ENCODE data around the gene MGAT5B. TPM values are rescaled to one million over a fixed set of nuclear protein-coding genes. Genes with fewer than 3 reads are reported as not detected.

The MGAT5B gene
- total RNA-seq, 1 donor from 2014 or later: 6.2 TPM

DNA sequence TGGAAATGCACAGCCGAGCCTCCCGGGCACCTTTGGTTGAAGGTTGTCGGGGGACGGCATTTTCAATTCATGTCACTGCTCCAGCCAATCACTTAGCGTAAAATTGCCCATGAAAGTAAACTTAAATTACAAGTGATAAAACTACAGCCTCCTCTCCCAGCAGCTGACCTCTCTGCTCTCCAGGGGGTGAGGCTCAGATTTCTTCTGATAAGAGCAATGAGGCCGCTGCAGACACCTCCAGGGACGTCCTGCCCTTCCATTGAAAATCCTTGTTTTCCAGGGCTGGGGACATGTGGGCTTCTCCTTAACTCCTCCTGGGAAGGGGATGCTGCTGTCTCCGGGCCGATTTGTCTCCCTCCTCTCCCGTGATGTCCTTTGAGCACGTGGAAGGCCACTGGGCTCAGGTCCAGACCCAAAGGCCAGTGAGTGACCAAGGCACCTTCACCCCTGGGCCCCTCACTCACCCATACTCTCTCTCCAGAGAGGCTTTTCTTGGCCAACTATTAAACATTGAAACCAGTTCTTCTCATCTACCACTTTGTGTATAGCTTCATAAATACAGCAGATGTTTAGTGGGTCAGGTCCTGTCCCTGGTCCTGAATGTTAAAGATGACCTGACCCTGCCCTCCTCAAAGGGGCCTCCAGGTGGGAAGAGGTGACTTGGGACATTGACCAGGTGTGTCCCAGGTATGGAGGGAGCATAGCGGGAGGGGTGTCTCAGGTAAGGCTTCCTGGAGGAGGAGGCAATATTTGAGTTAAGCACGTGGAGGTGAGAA is 52.3 kb downstream of the MGAT5B start:
- no peak for DNase-seq (ENCODE audit: low spot score)
- Mint-ChIP-seq H3K4me3 (ENCODE audit: unreplicated experiment) (no peak overlapping the region), H3K4me1 (ENCODE audit: unreplicated experiment) (peaks cover 11% of the 10 kb centered on the region), H3K9me3 (ENCODE audit: unreplicated experiment) (no peaks in the 10 kb centered on the region), H3K27me3 (ENCODE audit: unreplicated experiment) (peaks cover 4% of the 10 kb centered on the region), H3K36me3 (ENCODE audit: low read depth, unreplicated experiment) (no peaks in the 10 kb centered on the region), H3K27ac (ENCODE audit: unreplicated experiment) (no peak overlapping the region)
- TF ChIP-seq, protein P1, sequence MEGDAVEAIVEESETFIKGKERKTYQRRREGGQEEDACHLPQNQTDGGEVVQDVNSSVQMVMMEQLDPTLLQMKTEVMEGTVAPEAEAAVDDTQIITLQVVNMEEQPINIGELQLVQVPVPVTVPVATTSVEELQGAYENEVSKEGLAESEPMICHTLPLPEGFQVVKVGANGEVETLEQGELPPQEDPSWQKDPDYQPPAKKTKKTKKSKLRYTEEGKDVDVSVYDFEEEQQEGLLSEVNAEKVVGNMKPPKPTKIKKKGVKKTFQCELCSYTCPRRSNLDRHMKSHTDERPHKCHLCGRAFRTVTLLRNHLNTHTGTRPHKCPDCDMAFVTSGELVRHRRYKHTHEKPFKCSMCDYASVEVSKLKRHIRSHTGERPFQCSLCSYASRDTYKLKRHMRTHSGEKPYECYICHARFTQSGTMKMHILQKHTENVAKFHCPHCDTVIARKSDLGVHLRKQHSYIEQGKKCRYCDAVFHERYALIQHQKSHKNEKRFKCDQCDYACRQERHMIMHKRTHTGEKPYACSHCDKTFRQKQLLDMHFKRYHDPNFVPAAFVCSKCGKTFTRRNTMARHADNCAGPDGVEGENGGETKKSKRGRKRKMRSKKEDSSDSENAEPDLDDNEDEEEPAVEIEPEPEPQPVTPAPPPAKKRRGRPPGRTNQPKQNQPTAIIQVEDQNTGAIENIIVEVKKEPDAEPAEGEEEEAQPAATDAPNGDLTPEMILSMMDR (IDR thresholded peaks at IDR 0.05; ENCODE audit: unreplicated experiment): no peak

DNA sequence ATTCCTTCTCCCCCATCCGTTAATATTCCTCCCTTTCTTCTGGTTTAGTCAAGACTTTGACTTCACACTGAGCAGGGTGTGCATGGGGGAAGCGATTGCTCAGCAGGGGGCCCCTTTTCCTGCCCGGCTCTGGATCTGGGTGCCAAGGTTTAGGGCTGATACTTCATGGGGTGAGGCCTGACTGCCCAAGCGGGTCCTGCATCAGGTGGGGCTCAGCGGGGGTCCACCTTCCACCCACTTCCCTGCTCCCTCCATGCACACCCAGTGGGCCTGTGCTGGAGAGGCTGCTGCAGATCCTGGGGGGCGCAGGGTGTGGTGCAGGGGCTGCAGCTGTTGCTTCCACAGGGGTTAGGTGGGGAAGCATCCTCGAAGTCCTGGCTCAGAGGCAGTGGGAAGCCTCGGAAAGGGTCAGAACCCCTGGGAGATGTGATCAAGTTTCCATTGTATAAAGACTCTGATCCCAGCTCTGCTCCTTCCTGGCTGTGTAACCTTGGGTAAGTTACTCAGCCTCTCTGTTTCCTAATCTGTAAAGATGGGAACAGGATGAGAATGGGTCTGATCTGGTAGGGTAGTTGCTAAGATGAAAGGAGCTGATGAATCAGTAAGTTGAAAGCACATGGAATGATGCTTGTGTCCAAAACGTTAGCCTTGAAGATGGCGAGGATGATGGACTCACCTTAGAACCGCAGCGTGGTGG is 53.3 kb downstream of the MGAT5B start:
- no peak overlapping the region for H3K27ac Mint-ChIP-seq (ENCODE audit: unreplicated experiment)
- DNase-seq (ENCODE audit: low spot score): no peak
- H3K4me1 Mint-ChIP-seq (ENCODE audit: unreplicated experiment): peaks cover 11% of the 10 kb centered on the region
- no peak overlapping the region for H3K4me3 Mint-ChIP-seq (ENCODE audit: unreplicated experiment)
- H3K9me3 Mint-ChIP-seq (ENCODE audit: unreplicated experiment): no peaks in the 10 kb centered on the region
- H3K27me3 Mint-ChIP-seq (ENCODE audit: unreplicated experiment): peaks cover 4% of the 10 kb centered on the region
- H3K36me3 Mint-ChIP-seq (ENCODE audit: low read depth, unreplicated experiment): no peaks in the 10 kb centered on the region
- TF ChIP-seq, protein P1 (IDR thresholded peaks at IDR 0.05; ENCODE audit: unreplicated experiment): no peak

DNA sequence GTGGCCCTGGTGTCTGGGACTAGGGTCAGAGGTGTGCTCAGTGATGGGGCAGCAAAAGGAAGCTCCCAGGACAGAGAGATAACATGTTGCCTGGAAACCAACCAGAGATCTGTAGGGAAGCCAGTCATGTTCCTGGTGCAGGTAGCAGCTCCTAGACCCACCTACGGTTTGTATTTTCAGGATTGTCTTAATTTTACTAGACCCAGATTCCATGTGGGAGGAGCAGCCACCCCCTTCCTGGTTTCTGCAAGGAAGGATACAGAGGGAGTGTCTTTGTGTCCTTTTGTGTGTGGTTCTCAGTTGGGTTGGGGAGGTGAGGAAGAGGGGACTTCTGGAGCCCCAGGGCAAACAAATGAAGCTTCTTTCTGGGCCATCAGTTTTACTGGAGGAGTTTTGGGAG is 53.9 kb downstream of the MGAT5B start:
- TF ChIP-seq, protein P1 (IDR thresholded peaks at IDR 0.05; ENCODE audit: unreplicated experiment): no peak
- Mint-ChIP-seq H3K36me3 (ENCODE audit: low read depth, unreplicated experiment) (no peaks in the 10 kb centered on the region), H3K4me1 (ENCODE audit: unreplicated experiment) (peaks cover 11% of the 10 kb centered on the region), H3K27ac (ENCODE audit: unreplicated experiment) (no peak overlapping the region), H3K27me3 (ENCODE audit: unreplicated experiment) (peaks cover 4% of the 10 kb centered on the region), H3K4me3 (ENCODE audit: unreplicated experiment) (no peak overlapping the region), H3K9me3 (ENCODE audit: unreplicated experiment) (no peaks in the 10 kb centered on the region)
- DNase-seq (ENCODE audit: low spot score): no peak

DNA sequence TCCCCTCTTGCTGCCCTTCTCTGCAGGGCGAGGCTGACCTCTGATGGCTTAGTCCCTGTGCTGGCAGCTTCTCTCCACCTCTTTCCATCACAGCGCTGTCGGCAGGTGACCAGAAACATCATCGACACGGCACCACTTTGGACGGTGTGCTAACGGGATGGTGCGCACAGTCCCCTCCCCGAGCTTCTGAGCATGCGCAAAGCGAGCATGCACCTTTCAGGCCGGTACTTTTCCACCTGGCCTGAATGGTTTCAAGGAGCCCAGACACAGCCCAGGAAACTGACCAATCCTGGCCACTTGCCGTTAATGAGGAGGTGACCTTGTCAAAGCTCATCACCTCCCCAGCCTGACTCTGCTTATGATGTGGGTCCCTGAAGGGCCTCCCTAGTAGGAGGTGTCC is 54.8 kb downstream of the MGAT5B start:
- peaks cover 13% of the 10 kb centered on the region for H3K4me1 Mint-ChIP-seq (ENCODE audit: unreplicated experiment)
- TF ChIP-seq, protein P1 (IDR thresholded peaks at IDR 0.05; ENCODE audit: unreplicated experiment): no peak
- H3K27ac Mint-ChIP-seq (ENCODE audit: unreplicated experiment): no peak overlapping the region
- no peak overlapping the region for H3K4me3 Mint-ChIP-seq (ENCODE audit: unreplicated experiment)
- H3K36me3 Mint-ChIP-seq (ENCODE audit: low read depth, unreplicated experiment): no peaks in the 10 kb centered on the region
- no peak for DNase-seq (ENCODE audit: low spot score)
- peaks cover 6% of the 10 kb centered on the region for H3K27me3 Mint-ChIP-seq (ENCODE audit: unreplicated experiment)
- H3K9me3 Mint-ChIP-seq (ENCODE audit: unreplicated experiment): no peaks in the 10 kb centered on the region

DNA sequence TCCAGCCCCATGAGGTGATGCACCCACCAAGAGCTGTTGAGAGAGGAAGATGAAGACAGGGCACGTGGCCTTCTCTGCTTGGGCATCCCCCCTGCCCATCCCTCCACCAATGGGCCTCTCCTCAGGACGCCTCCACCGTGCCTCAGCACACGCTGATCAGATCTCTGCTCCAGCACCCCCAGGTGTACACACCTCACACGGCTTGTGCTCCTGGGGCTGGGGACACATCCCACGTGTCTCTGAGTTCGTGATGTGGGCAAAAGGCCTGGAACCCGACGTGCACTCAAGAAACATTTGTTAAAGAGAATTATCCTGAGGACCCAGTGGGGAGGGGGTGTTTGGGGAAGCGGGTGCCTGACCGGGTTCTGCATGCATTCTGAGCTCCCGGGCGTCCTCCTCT is 55.3 kb downstream of the MGAT5B start:
- H3K4me3 Mint-ChIP-seq (ENCODE audit: unreplicated experiment): no peak overlapping the region
- peaks cover 13% of the 10 kb centered on the region for H3K4me1 Mint-ChIP-seq (ENCODE audit: unreplicated experiment)
- H3K9me3 Mint-ChIP-seq (ENCODE audit: unreplicated experiment): no peaks in the 10 kb centered on the region
- DNase-seq (ENCODE audit: low spot score): no peak
- TF ChIP-seq, protein P1 (IDR thresholded peaks at IDR 0.05; ENCODE audit: unreplicated experiment): no peak
- peaks cover 6% of the 10 kb centered on the region for H3K27me3 Mint-ChIP-seq (ENCODE audit: unreplicated experiment)
- no peak overlapping the region for H3K27ac Mint-ChIP-seq (ENCODE audit: unreplicated experiment)
- no peaks in the 10 kb centered on the region for H3K36me3 Mint-ChIP-seq (ENCODE audit: low read depth, unreplicated experiment)
